Progenitor cell of endocrine pancreas (in vitro differentiated cells): ENCODE measurements around the gene TMSB15C. TPM values are rescaled to one million over a fixed set of nuclear protein-coding genes. Genes with fewer than 3 reads are reported as not detected.

Experiments used
- DNase-seq: peaks from one replicate; pipeline ENCODE4 v3.0.0; 2021; ENCODE audit warnings: low spot score; ENCODE audit not compliant: unreplicated experiment
- H3K27ac Mint-ChIP-seq: 2 replicates; pipeline ENCODE4 v1.8.0; 2021; ENCODE audit warnings: mild to moderate bottlenecking, moderate library complexity, mixed read lengths
- H3K27me3 Mint-ChIP-seq: 2 replicates; pipeline ENCODE4 v1.8.0; 2021; ENCODE audit warnings: mixed read lengths
- H3K36me3 Mint-ChIP-seq: 2 replicates; pipeline ENCODE4 v1.8.0; 2022; ENCODE audit warnings: mixed read lengths; ENCODE audit not compliant: insufficient read depth
- H3K4me1 Mint-ChIP-seq: 2 replicates; pipeline ENCODE4 v1.8.0; 2021; ENCODE audit warnings: low read depth, mixed read lengths
- H3K4me3 Mint-ChIP-seq: 2 replicates; pipeline ENCODE4 v1.8.0; 2021; ENCODE audit warnings: low read depth, mild to moderate bottlenecking, moderate library complexity, mixed read lengths
- H3K9me3 Mint-ChIP-seq: 2 replicates; pipeline ENCODE4 v1.8.0; 2021; ENCODE audit warnings: low read depth, mixed read lengths
- CTCF ChIP-seq: fragments of 200-600 bp; sonication (generic); IDR thresholded peaks from one replicate; pipeline ENCODE4 v1.5.0; 2021; ENCODE audit warnings: antibody characterized with exemption, mild to moderate bottlenecking; ENCODE audit not compliant: unreplicated experiment
- total RNA-seq: library from RNA; stranded (reverse); gene quantifications from 2 replicates; pipeline ENCODE4 v1.2.1, GENCODE V29; 2021

TMSB15C gene
- total RNA-seq, 1 donor from 2014 or later = 17.3 TPM

GRCh38 chrX:104039689-104040505, 36.1 kb downstream of the TMSB15C start, which contains the start of gene H2BW2:
Gene H2BW2, plus strand, starts transcription at chrX:104039956. Its CDS starts 39 bp downstream, at chrX:104039995.
- Mint-ChIP-seq H3K4me1 (no peaks in the 10 kb centered on the region), H3K4me3 (no peak within 1 kb of the TSS), H3K9me3 (peaks cover 33% of the 10 kb centered on the region), H3K27ac (no peak within 1 kb of the TSS), H3K36me3 (no peaks in the 10 kb centered on the region), H3K27me3 (no peaks in the 10 kb centered on the region)
- DNase-seq = no peak
- no peak for TF ChIP-seq CTCF

Other genes with a start within 250 kb of the TMSB15C start
- 2.4 and 2.8 TPM in 2 replicates for gene RAB9B, start 244.0 kb downstream of the TMSB15C start, total RNA-seq
- gene TMSB15B, start 113.6 kb downstream of the TMSB15C start, total RNA-seq = 20.9 and 22.2 TPM in 2 replicates
- not detected in 2 replicates for gene H2BW1, start 62.5 kb downstream of the TMSB15C start, total RNA-seq
- gene H2BW2, start 36.3 kb downstream of the TMSB15C start, total RNA-seq = not detected in 2 replicates
- 5.1 and 5.9 TPM in 2 replicates for gene ZCCHC18, start 36.3 kb upstream of the TMSB15C start, total RNA-seq
- gene SLC25A53, start 80.8 kb upstream of the TMSB15C start, total RNA-seq = 9.9 and 10.0 TPM in 2 replicates
- gene FAM199X, start 90.2 kb upstream of the TMSB15C start, total RNA-seq = 23.2 TPM in 2 replicates
- not detected in 2 replicates for gene ESX1, start 178.7 kb upstream of the TMSB15C start, total RNA-seq